ENCODE measurements around the gene BRCA1.

Gene BRCA1

GRCh38 chr17:43025766-43026537, 99.2 kb downstream of the BRCA1 start:
- no peak for DNase-seq (ENCODE audit: low read depth)
- TF ChIP-seq CTCF (conservative IDR thresholded peaks at IDR 0.05; ENCODE audit: low read depth, low read length), result no peak
- no peak overlapping the region for H3K4me3 ChIP-seq (ENCODE audit: low read depth, low read length)

- no peak for DNase-seq (ENCODE audit: low read depth)
- peak overlapping the region; percentile 64 for H3K4me3 ChIP-seq (ENCODE audit: low read depth, low read length)
- TF ChIP-seq CTCF (conservative IDR thresholded peaks at IDR 0.05; ENCODE audit: low read depth, low read length), result no peak
These were observed 99.9 kb downstream of the BRCA1 start for GRCh38 chr17:43025290-43025657.

- DNase-seq (ENCODE audit: low read depth), result peak; percentile 98
- peak within 1 kb of the TSS; percentile 64 for H3K4me3 ChIP-seq (ENCODE audit: low read depth, low read length)
- TF ChIP-seq CTCF (conservative IDR thresholded peaks at IDR 0.05; ENCODE audit: low read depth, low read length), result peak; percentile 90
These were observed 100.5 kb downstream of the BRCA1 start, which contains the start of gene RND2 for GRCh38 chr17:43024407-43025289. TSS of gene RND2 (plus strand) at chr17:43025231. CDS start at chr17:43025348, 117 bp downstream.

- H3K4me3 ChIP-seq (ENCODE audit: low read depth, low read length), result peak within 1 kb of the TSS; percentile 100
- no peak for TF ChIP-seq CTCF (conservative IDR thresholded peaks at IDR 0.05; ENCODE audit: low read depth, low read length)
- peak; percentile 79 for DNase-seq (ENCODE audit: low read depth)
These were observed 103.2 kb downstream of the BRCA1 start, which contains the start of gene VAT1 for GRCh38 chr17:43021741-43022512. TSS of gene VAT1 (minus strand) at chr17:43022385. CDS start at chr17:43022322, 63 bp downstream.

- peak; percentile 70 for DNase-seq (ENCODE audit: low read depth)
- TF ChIP-seq CTCF (conservative IDR thresholded peaks at IDR 0.05; ENCODE audit: low read depth, low read length), result no peak
- peak overlapping the region; percentile 100 for H3K4me3 ChIP-seq (ENCODE audit: low read depth, low read length)
These were observed 104.1 kb downstream of the BRCA1 start for GRCh38 chr17:43020789-43021740.

All from choroid plexus epithelial cell (primary cell).